GM19328 (cell line): ENCODE results near the gene CACTIN.
"Not testable (repeated sequence)": the region's sequence is repeated elsewhere in the genome, so short reads cannot be mapped to it uniquely, and the experiment has no call there.

Experiments used
- ATAC-seq: cut with Tn5 transposase; IDR thresholded peaks from one replicate; pipeline ENCODE4 v1.9.1; 2021; ENCODE audit warnings: mild to moderate bottlenecking, moderate library complexity; ENCODE audit not compliant: unreplicated experiment

CACTIN gene

GRCh38 chr19:3573858-3574637 lies 52.5 kb downstream of the CACTIN start:
- ATAC-seq: no peak

GRCh38 chr19:3573162-3573857 lies 53.3 kb downstream of the CACTIN start:
- no peak for ATAC-seq

DNA sequence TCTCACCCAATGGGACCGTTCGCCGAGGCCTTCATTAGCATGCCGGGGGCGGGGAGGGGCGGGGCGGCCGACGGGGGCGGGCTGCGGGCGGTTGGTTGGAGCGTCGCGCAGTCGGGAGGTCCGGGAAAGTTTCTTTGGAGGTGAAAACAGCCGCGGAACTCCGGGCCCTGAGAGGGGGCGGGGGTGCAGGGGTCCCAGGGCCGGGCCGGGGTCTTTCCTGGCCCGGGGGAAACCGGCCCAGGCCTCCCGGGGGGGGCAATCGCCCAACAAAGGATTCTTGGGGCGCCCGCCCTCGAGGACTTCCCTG lies 53.8 kb downstream of the CACTIN start, which contains the start of gene HMG20B:
HMG20B (plus strand) TSS at position 90 of the 307 bp plus-strand sequence. CDS start 366 bp downstream, outside the sequence.
- no peak for ATAC-seq

- peak; percentile 94 for ATAC-seq
Measured at GRCh38 chr19:3572132-3572854, 54.3 kb downstream of the CACTIN start.

DNA sequence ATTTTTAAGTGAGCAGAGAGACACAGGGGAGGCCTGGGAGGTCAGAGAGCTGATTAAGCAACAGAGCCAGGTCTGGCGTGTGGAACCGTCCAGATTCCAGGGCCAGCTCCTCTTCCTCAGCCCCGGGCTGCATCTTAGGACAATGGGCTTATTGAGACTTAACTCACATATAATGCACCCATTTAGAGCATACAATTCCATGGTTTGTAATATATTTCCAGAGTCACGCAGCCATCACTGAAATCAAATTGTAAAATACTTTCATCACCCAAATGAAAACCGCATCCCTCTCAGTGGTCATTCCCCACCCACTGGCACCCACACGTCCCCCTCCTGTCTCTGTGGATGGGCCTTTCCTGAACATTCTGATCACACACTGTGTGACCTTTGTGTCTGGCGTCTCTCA lies 56.0 kb downstream of the CACTIN start:
- ATAC-seq: no peak

DNA sequence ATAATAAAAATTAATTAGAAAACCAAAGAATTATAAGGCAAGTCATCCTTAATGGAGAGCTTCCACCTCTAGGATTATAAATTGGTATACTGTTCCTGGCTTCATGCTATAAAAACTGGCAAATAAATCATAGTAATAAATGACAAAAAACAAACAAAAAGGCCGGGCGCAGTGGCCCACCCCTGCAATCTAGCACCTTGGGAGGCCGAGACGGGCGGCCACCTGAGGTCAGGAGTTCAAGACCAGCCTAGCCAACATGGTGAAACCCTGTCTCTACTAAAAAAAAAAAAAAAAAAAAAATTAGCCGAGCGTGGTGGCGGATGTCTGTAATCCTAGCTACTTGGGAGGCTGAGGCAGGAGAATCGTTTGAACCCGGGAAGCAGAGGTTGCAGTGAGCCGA lies 56.5 kb downstream of the CACTIN start:
- ATAC-seq: not testable (repeated sequence)

DNA sequence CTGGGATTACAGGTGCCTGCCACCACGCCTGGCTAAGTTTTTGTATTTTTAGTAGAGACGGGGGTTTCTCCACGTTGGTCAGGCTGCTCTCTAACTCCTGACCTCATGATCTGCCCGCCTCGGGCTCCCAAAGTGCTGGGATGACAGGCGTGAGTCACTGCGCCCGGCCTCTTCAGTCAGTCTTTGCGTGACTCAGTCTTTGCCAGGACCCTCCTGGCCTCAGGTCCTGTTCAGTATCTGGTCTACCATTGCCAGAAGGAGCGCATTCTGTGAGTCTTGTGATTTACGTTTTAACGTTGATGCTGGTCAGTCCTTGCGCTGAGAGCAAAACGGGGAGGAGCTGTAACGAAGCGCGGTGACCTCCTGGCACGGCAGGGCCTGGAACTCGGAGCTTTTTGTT lies 61.5 kb downstream of the CACTIN start:
- no peak for ATAC-seq

GRCh38 chr19:3563709-3564524 lies 62.7 kb downstream of the CACTIN start:
- ATAC-seq: no peak
